Esophagus squamous epithelium (tissue), 5 donors: Measurements from ENCODE around the gene PANK2. TPM values are rescaled to one million over a fixed set of nuclear protein-coding genes. Genes with fewer than 3 reads are reported as not detected.
A peak's percentile ranks its signal among the peaks of the same experiment; 100 is the strongest.
"Not testable (repeated sequence)": the region's sequence is repeated elsewhere in the genome, so short reads cannot be mapped to it uniquely, and the experiment has no call there.

Experiments
- DNase-seq: peaks from one replicate; lab custom pipeline; 2025; lab: John Stamatoyannopoulos, UW
- H3K27ac ChIP-seq, 4 donors: fragments of 200-600 bp; sonication (generic); one replicate each; pipeline ENCODE4 v1.5.1; 2016 to 2019; ENCODE audit warnings: mild to moderate bottlenecking in 1 of 4
- H3K27me3 ChIP-seq, 4 donors: fragments of 200-600 bp; sonication (generic); 1 replicate in 3 of 4; 2 replicates in 1 of 4; pipeline versions ENCODE4 v1.5.1 to v1.6.0; 2017 to 2021; ENCODE audit warnings: antibody characterized with exemption in 1 of 4
- H3K36me3 ChIP-seq, 3 donors: fragments of 200-600 bp; sonication (generic); one replicate each; pipeline ENCODE4 v1.5.1; 2016 to 2019
- H3K4me1 ChIP-seq, 3 donors: fragments of 200-600 bp; sonication (generic); one replicate each; pipeline ENCODE4 v1.5.1; 2017 to 2019
- H3K4me3 ChIP-seq, 4 donors: fragments of 200-600 bp; sonication (generic); 1 replicate in 3 of 4; 2 replicates in 1 of 4; pipeline ENCODE4 v1.5.1; 2016 to 2019; ENCODE audit warnings: mild to moderate bottlenecking in 2 of 4, moderate library complexity in 1 of 4
- H3K9me3 ChIP-seq, 3 donors: fragments of 200-600 bp; sonication (generic); one replicate each; pipeline ENCODE4 v1.5.1; 2016 to 2019
- POLR2A ChIP-seq, 4 donors: fragments of 450-650 bp; IDR thresholded peaks; one replicate each; pipeline ENCODE4 v1.6.1; 2017; ENCODE audit warnings: antibody characterized with exemption in 4 of 4, mild to moderate bottlenecking in 4 of 4, moderate library complexity in 3 of 4
- WGBS, 2 donors: methylation state at CpG; one replicate each; pipeline ENCODE4 v1.1.5; 2018; 5-methylcytosine and 5-hydroxymethylcytosine counted together
- intact Hi-C: fragments of 100-400 bp; cut with DNase I; formaldehyde crosslinking; loops from one replicate; pipeline ENCODE4 v1.15.0; 2022
- total RNA-seq, 4 donors: library from RNA; depleted of rRNA; stranded (reverse); fragments of >200 nt; gene quantifications; one replicate each; pipeline ENCODE4 v1.1.0, GENCODE V29; 2016
- TF ChIP-seq, protein P1 (sequence below), 6 experiments: fragments of 450-650 bp in 4 of 6; fragments of 200-600 bp in 2 of 6; sonication (generic) in 2 of 6; IDR thresholded peaks; one replicate each; pipeline ENCODE4 v1.5.1; 2016 to 2019; ENCODE audit warnings: antibody characterized with exemption in 6 of 6, mild to moderate bottlenecking in 4 of 6, moderate library complexity in 4 of 6
- donor health status: DM: yes; HTN: yes; CAD: no.

PANK2 gene
- total RNA-seq, 4 donors from 2014 or later = 39.4 to 49.1 (median 46.2) TPM

DNA sequence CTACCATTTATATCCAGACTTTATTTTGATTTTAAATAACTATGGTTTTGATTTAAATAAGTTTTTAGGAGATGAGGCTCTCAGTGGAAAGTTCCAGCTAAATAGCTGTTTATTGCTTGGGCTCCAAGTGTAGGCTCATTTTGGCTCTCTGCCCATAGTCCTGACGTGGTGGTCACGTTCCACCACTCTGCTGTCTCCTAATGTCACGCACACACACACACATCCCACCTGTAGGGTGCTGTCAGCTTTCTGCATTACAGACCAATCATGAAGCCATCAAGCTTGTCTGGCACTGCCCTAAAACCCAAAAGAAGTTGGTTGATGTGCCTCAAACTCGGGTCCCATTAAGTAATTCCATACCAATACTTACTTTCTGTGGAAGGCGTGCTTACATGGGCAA lies 45.4 kb downstream of the PANK2 start:
- Histone ChIP-seq H3K9me3 (no peaks in the 10 kb centered on the region), H3K4me3 (no peak overlapping the region), H3K27ac (peak overlapping the region in 2 of 4 donors; percentile 32 to 57), H3K27me3 (no peaks in the 10 kb centered on the region), H3K4me1 (peaks cover 3 to 61% (median 18%) of the 10 kb centered on the region in 3 donors), H3K36me3 (peaks cover 0 to 9% (median 0%) of the 10 kb centered on the region in 3 donors)
- intact Hi-C loops = no loop called here
- TF ChIP-seq POLR2A (IDR thresholded peaks at IDR 0.05) = no peak
- TF ChIP-seq, protein P1, sequence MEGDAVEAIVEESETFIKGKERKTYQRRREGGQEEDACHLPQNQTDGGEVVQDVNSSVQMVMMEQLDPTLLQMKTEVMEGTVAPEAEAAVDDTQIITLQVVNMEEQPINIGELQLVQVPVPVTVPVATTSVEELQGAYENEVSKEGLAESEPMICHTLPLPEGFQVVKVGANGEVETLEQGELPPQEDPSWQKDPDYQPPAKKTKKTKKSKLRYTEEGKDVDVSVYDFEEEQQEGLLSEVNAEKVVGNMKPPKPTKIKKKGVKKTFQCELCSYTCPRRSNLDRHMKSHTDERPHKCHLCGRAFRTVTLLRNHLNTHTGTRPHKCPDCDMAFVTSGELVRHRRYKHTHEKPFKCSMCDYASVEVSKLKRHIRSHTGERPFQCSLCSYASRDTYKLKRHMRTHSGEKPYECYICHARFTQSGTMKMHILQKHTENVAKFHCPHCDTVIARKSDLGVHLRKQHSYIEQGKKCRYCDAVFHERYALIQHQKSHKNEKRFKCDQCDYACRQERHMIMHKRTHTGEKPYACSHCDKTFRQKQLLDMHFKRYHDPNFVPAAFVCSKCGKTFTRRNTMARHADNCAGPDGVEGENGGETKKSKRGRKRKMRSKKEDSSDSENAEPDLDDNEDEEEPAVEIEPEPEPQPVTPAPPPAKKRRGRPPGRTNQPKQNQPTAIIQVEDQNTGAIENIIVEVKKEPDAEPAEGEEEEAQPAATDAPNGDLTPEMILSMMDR (IDR thresholded peaks at IDR 0.05) = no peak
- 66 to 71% methylated on average over 5 of the region's 5 CpGs for WGBS, 2 donors
- no peak for DNase-seq

DNA sequence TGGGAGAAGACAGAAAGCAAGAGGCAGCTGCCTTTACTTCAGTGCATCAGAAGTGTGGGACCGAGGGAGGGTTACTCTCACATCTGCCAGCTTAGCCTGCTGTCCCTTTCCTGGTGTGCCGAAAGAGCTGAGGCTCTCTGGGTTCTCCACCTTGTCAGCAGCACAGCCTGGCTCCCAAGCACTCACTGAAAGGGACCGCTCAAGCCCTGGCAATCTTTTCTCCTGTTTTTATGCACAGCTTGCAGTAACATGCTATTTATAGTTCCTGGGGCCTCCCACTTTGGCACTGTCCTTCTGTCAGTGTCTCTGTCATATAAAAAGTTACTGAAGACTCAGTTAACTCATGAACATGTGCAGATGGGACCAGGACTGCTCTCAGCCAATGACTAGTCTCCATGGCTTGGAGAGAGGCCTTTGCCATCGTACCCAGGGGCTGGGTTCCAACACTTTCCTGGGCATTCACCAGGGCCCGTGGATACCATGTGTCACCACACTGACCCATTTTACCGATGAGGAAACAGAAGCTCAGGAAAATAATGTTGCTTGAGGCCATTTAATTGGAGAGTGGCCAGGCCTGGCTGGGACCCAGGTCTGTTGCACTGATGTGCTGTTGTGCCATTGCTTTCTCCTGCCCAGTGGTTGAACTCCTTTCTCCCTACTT lies 46.2 kb downstream of the PANK2 start:
- no peaks in the 10 kb centered on the region for H3K27me3 ChIP-seq
- H3K4me1 ChIP-seq = peaks cover 2 to 53% (median 18%) of the 10 kb centered on the region in 3 donors
- intact Hi-C loops = no loop called here
- TF ChIP-seq POLR2A (IDR thresholded peaks at IDR 0.05) = no peak
- TF ChIP-seq, protein P1 (IDR thresholded peaks at IDR 0.05) = no peak
- no peaks in the 10 kb centered on the region for H3K9me3 ChIP-seq
- WGBS, 2 donors = 41 to 53% methylated on average over 5 of the region's 6 CpGs
- no peak overlapping the region for H3K4me3 ChIP-seq
- H3K36me3 ChIP-seq = peaks cover 0 to 11% (median 0%) of the 10 kb centered on the region in 3 donors
- no peak for DNase-seq
- H3K27ac ChIP-seq = peak overlapping the region in 3 of 4 donors; percentile 32 to 57 (median 54)

DNA sequence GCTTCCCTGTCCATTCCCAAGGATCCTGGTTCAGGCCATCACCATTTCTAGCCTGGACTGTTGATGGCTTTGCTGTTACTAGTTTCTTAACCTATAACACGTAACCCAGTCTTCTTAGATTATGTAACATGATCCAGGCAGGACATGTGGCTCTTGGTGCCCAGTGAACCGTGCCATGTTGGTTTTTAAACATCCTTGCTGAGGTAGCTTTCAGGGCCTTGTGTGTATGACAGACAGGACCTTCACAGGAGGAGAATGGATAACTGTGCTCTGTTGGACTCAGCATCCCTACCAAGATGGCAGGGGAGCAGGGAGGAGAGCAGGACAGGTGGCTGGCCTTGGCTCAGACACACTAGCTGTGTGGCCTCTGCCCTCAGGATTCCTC lies 46.8 kb downstream of the PANK2 start:
- H3K9me3 ChIP-seq = no peaks in the 10 kb centered on the region
- H3K4me1 ChIP-seq = peaks cover 2 to 48% (median 18%) of the 10 kb centered on the region in 3 donors
- peak overlapping the region in 1 of 4 donors; percentile 54 for H3K27ac ChIP-seq
- no peaks in the 10 kb centered on the region for H3K27me3 ChIP-seq
- 68 to 91% methylated on average over 2 of the region's 2 CpGs for WGBS, 2 donors
- H3K4me3 ChIP-seq = no peak overlapping the region
- no peak for TF ChIP-seq POLR2A (IDR thresholded peaks at IDR 0.05)
- TF ChIP-seq, protein P1 (IDR thresholded peaks at IDR 0.05) = no peak
- H3K36me3 ChIP-seq = peaks cover 0 to 16% (median 0%) of the 10 kb centered on the region in 3 donors
- no peak for DNase-seq
- intact Hi-C loops = no loop called here

DNA sequence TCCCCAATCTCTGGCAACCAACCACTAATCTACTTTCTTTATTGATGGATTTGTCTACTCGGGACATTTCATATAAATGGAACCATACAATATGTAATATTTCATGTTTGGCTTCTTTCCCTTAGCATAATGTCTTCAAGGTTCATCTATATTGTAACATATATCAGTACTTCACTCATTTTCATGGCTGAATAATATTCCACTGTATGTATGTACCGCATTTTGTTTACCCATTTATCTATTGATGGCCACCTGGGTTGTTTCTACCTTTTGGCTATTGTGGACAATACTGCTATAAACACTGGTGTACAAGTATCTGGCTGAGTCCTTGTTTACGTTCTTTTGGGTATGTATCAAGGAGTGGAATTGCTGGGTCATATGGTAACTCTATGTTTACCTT lies 48.4 kb downstream of the PANK2 start:
- WGBS, 2 donors = 95 to 96% methylated on average over 3 of the region's 3 CpGs

DNA sequence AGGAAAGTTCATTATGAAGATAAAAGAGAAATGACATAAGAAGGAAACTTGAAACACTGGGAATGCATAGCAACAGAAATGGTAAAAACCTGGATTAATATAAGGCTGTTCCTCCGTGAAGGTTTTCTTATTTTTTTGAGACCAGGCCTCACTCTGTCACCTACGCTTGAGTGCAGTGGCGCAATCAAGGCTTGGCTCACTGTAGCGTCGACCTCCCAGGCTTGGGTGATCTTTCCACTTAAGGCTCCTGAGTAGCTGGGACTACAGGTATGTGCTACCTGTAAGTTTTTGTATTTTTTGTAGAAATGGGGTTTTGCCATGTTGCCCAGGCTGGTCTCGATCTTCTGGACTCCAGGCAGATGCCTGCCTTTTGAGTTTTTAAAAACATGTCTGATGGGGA lies 51.7 kb downstream of the PANK2 start:
- 83% methylated on average over 6 of the region's 6 CpGs for WGBS, 2 donors
- Histone ChIP-seq H3K4me3 (no peak overlapping the region), H3K27ac (no peak overlapping the region), H3K9me3 (no peaks in the 10 kb centered on the region), H3K4me1 (no peaks in the 10 kb centered on the region), H3K27me3 (no peaks in the 10 kb centered on the region), H3K36me3 (peaks cover 0 to 16% (median 0%) of the 10 kb centered on the region in 3 donors)
- intact Hi-C loops = no loop called here
- DNase-seq = no peak
- TF ChIP-seq, protein P1 (IDR thresholded peaks at IDR 0.05) = no peak
- no peak for TF ChIP-seq POLR2A (IDR thresholded peaks at IDR 0.05)

More for the DNA sequence above, 48.4 kb downstream of the PANK2 start:
- Histone ChIP-seq H3K4me3 (no peak overlapping the region), H3K27me3 (no peaks in the 10 kb centered on the region), H3K27ac (no peak overlapping the region), H3K4me1 (peaks cover 2 to 31% (median 5%) of the 10 kb centered on the region in 3 donors), H3K9me3 (no peaks in the 10 kb centered on the region), H3K36me3 (peaks cover 0 to 21% (median 0%) of the 10 kb centered on the region in 3 donors)
- no peak for DNase-seq
- intact Hi-C loops = no loop called here
- TF ChIP-seq, protein P1 (IDR thresholded peaks at IDR 0.05) = no peak
- no peak for TF ChIP-seq POLR2A (IDR thresholded peaks at IDR 0.05)

DNA sequence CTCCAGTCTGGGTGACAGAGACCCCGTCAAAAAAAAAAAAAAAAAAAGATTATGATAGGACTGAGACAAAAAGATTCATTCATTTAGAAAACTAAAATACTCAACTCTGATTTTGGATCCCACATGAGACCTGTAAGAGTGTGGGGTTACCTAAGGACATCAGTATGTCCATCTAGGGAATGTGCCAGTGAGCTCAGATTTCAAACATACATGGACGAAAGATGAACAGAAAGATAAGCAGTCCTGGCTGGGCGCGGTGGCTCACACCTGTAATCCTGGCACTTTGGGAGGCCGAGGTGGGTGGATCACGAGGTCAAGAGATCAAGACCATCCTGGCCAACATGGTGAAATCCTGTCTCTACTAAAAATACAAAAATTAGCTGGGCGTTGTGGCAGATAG lies 57.5 kb downstream of the PANK2 start:
- H3K4me1 ChIP-seq, DNase-seq, H3K9me3 ChIP-seq, H3K4me3 ChIP-seq, H3K27me3 ChIP-seq, intact Hi-C loops, H3K27ac ChIP-seq: not testable (repeated sequence)
- peaks cover 0 to 16% (median 0%) of the 10 kb centered on the region in 3 donors for H3K36me3 ChIP-seq
- 82 to 95% methylated on average over 7 of the region's 7 CpGs for WGBS, 2 donors
